GM12872 (cell line): ENCODE results near the gene CHAD.

Experiments used
- TF ChIP-seq, protein P1 (sequence below): IDR thresholded peaks from 3 replicates; pipeline ENCODE4 v1.5.1; 2011; ENCODE audit warnings: low read depth, mild to moderate bottlenecking, low read length, moderate library complexity; ENCODE audit not compliant: insufficient read depth

Gene CHAD

GRCh38 chr17:50432125-50432762 is 36.4 kb downstream of the CHAD start:
- TF ChIP-seq, protein P1, sequence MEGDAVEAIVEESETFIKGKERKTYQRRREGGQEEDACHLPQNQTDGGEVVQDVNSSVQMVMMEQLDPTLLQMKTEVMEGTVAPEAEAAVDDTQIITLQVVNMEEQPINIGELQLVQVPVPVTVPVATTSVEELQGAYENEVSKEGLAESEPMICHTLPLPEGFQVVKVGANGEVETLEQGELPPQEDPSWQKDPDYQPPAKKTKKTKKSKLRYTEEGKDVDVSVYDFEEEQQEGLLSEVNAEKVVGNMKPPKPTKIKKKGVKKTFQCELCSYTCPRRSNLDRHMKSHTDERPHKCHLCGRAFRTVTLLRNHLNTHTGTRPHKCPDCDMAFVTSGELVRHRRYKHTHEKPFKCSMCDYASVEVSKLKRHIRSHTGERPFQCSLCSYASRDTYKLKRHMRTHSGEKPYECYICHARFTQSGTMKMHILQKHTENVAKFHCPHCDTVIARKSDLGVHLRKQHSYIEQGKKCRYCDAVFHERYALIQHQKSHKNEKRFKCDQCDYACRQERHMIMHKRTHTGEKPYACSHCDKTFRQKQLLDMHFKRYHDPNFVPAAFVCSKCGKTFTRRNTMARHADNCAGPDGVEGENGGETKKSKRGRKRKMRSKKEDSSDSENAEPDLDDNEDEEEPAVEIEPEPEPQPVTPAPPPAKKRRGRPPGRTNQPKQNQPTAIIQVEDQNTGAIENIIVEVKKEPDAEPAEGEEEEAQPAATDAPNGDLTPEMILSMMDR: no peak

- TF ChIP-seq, protein P1: no peak
Observed at GRCh38 chr17:50430821-50431618, 37.7 kb downstream of the CHAD start.

DNA sequence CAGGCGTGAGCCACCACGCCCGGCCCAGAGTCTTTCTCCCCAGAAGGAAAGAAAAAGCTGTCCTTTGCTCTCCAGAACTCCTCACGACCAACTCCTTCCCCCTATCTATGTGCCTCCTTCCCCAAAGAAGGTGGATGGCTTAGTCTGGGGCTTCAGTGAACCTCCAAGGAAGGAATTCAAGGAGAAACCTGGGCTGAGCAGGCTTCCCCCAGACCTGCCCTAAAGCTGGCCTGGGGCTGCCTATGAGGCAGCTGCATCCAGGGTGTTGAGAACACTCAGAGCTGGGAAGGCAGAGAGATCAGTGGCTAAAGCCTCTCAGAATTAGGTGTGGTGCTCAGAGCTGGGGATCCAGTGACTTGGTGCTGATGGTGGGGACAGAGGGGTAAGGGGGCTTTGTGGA is 38.9 kb downstream of the CHAD start:
- TF ChIP-seq, protein P1: no peak

GRCh38 chr17:50428831-50429424 is 39.8 kb downstream of the CHAD start:
- TF ChIP-seq, protein P1: no peak

GRCh38 chr17:50426814-50427787 is 41.6 kb downstream of the CHAD start:
- TF ChIP-seq, protein P1: peak; percentile 51

DNA sequence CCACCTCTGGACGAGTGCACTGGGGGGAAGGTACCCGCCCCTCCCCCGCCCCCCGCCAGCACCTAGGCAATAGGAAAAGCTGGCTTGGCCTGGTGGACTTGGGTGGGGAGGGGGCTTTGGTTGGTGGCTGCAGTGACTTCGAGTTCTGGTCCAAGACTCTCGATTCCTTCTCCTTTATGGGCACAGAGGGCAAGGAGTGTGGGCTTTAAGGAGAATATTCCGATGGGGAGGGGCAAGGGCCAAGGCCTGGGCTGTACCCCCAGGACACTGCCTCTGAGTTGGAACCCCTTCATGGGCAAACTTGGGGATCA is 42.3 kb downstream of the CHAD start:
- TF ChIP-seq, protein P1: no peak
